GM23338 (cell line): Measurements from ENCODE around the gene CNTNAP2. TPM values are rescaled to one million over a fixed set of nuclear protein-coding genes. Genes with fewer than 3 reads are reported as not detected.

Experiments
- ATAC-seq: fragments of 200-7000 bp; cut with Tn5 transposase; 3 replicates; pipeline ENCODE4 v1.9.1; 2020
- DNase-seq: peaks from one replicate; pipeline ENCODE4 v3.0.0-alpha.2; 2015; ENCODE audit warnings: low spot score
- H2AFZ ChIP-seq: fragments of 200-600 bp; sonication (generic); 2 replicates; pipeline ENCODE4 v1.8.0; 2016; ENCODE audit warnings: antibody characterized with exemption, mild to moderate bottlenecking, moderate library complexity
- H3F3A ChIP-seq: fragments of 200-600 bp; sonication (generic); replicated peaks from 2 replicates; pipeline ENCODE4 v1.8.0; 2017; ENCODE audit warnings: antibody characterized with exemption, mixed run types, low read depth
- H3K27ac ChIP-seq: fragments of 200-600 bp; sonication (generic); 2 replicates; pipeline ENCODE4 v1.6.1; 2016; ENCODE audit warnings: low read depth
- H3K27me3 ChIP-seq: fragments of 200-600 bp; sonication (generic); 2 replicates; pipeline ENCODE4 v1.8.0; 2016; ENCODE audit warnings: mild to moderate bottlenecking, mixed run types, moderate library complexity; ENCODE audit not compliant: insufficient read depth
- H3K36me3 ChIP-seq: fragments of 200-600 bp; sonication (generic); 2 replicates; pipeline ENCODE4 v1.8.0; 2016; ENCODE audit warnings: mild to moderate bottlenecking; ENCODE audit not compliant: insufficient read depth
- H3K4me1 ChIP-seq: fragments of 200-600 bp; sonication (generic); 2 replicates; pipeline ENCODE4 v1.8.0; 2016; ENCODE audit warnings: mild to moderate bottlenecking, moderate library complexity; ENCODE audit not compliant: insufficient read depth
- H3K4me2 ChIP-seq: fragments of 200-600 bp; sonication (generic); 2 replicates; pipeline ENCODE4 v1.7.1; 2017; ENCODE audit warnings: mixed run types
- H3K4me3 ChIP-seq: fragments of 200-600 bp; sonication (generic); 2 replicates; pipeline ENCODE4 v1.6.1; 2016; ENCODE audit warnings: mixed run types
- H3K79me2 ChIP-seq: fragments of 200-600 bp; sonication (generic); replicated peaks from 2 replicates; pipeline ENCODE4 v1.8.0; 2017; ENCODE audit warnings: mild to moderate bottlenecking; ENCODE audit not compliant: insufficient read depth
- H3K9me2 ChIP-seq: fragments of 200-600 bp; sonication (generic); 2 replicates; pipeline ENCODE4 v1.8.0; 2017; ENCODE audit not compliant: insufficient read depth
- H4K20me1 ChIP-seq: fragments of 200-600 bp; sonication (generic); replicated peaks from 2 replicates; pipeline ENCODE4 v1.8.0; 2017; ENCODE audit warnings: mild to moderate bottlenecking; ENCODE audit not compliant: insufficient read depth
- H3K27ac Mint-ChIP-seq: 2 replicates; pipeline ENCODE4 v1.8.0; 2020; ENCODE audit warnings: inconsistent platforms, mild to moderate bottlenecking, moderate library complexity, mixed read lengths
- H3K27me3 Mint-ChIP-seq: 3 replicates; pipeline ENCODE4 v1.8.0; 2022; ENCODE audit warnings: low read depth, mild to moderate bottlenecking, moderate library complexity, mixed read lengths, inconsistent platforms; ENCODE audit not compliant: insufficient read depth, poor library complexity
- H3K36me3 Mint-ChIP-seq: 3 replicates; pipeline ENCODE4 v1.8.0; 2021; ENCODE audit warnings: low read depth, mild to moderate bottlenecking, inconsistent platforms, moderate library complexity, mixed read lengths
- H3K4me1 Mint-ChIP-seq: 3 replicates; pipeline ENCODE4 v1.8.0; 2020; ENCODE audit warnings: mild to moderate bottlenecking, inconsistent platforms, mixed read lengths
- H3K4me3 Mint-ChIP-seq: 3 replicates; pipeline ENCODE4 v1.8.0; 2021; ENCODE audit warnings: moderate library complexity, mild to moderate bottlenecking, inconsistent platforms, mixed read lengths
- H3K9me3 Mint-ChIP-seq: 3 replicates; pipeline ENCODE4 v1.8.0; 2020; ENCODE audit warnings: moderate library complexity, mild to moderate bottlenecking, inconsistent platforms, mixed read lengths
- CREB1 ChIP-seq: fragments of 250-450 bp; sonication (Bioruptor Pico); IDR thresholded peaks from 2 replicates; pipeline ENCODE4 v1.5.0; 2020; ENCODE audit warnings: low read depth, mild to moderate bottlenecking, moderate library complexity
- EZH2 ChIP-seq: fragments of 200-600 bp; sonication (generic); IDR thresholded peaks from one replicate; pipeline ENCODE4 v1.8.0; 2017; ENCODE audit warnings: antibody characterized with exemption, mild to moderate bottlenecking, low read depth; ENCODE audit not compliant: unreplicated experiment
- EZH2phosphoT487 ChIP-seq: fragments of 200-600 bp; sonication (generic); IDR thresholded peaks from one replicate; pipeline ENCODE4 v1.8.1; 2018; ENCODE audit warnings: antibody characterized with exemption; ENCODE audit not compliant: unreplicated experiment
- JUNB ChIP-seq: IDR thresholded peaks from one replicate; pipeline ENCODE4 v1.6.1; 2016; ENCODE audit warnings: antibody characterized with exemption; ENCODE audit not compliant: unreplicated experiment
- NANOG ChIP-seq: IDR thresholded peaks from 2 replicates; pipeline ENCODE4 v1.6.1; 2016; ENCODE audit warnings: antibody characterized with exemption, borderline replicate concordance
- POLR2AphosphoS5 ChIP-seq: IDR thresholded peaks from 2 replicates; pipeline ENCODE4 v1.6.1; 2016; ENCODE audit warnings: antibody characterized with exemption, low read depth
- STAT1 ChIP-seq: IDR thresholded peaks from one replicate; pipeline ENCODE4 v1.6.1; 2016; ENCODE audit warnings: antibody characterized with exemption; ENCODE audit not compliant: unreplicated experiment
- ZNF114 ChIP-seq: fragments of 250-450 bp; sonication (Bioruptor Pico); IDR thresholded peaks from 2 replicates; pipeline ENCODE4 v1.5.0; 2020; ENCODE audit warnings: mild to moderate bottlenecking, moderate library complexity
- ZNF331 ChIP-seq: fragments of 250-450 bp; sonication (Bioruptor Pico); IDR thresholded peaks from 2 replicates; pipeline ENCODE4 v1.5.0; 2020; ENCODE audit warnings: low read depth, mild to moderate bottlenecking, moderate library complexity
- polyA plus RNA-seq: library from polyadenylated mRNA; unstranded; fragments of >200 nt; fragmentation: Nextera tagmentation; extraction: Ambion mirVana; gene quantifications from 2 replicates; pipeline ENCODE4 v1.2.1, GENCODE V29; 2016
- total RNA-seq: library from RNA; depleted of rRNA; stranded (reverse); fragments of >200 nt; shearing (Covaris generic); gene quantifications from 2 replicates; pipeline ENCODE4 v1.2.3, GENCODE V29; 2014
- TF ChIP-seq, protein P1 (sequence below): IDR thresholded peaks from 2 replicates; pipeline ENCODE4 v1.6.1; 2016; ENCODE audit warnings: antibody characterized with exemption
- TF ChIP-seq, protein P2 (sequence below): fragments of 250-450 bp; sonication (Bioruptor Pico); IDR thresholded peaks from 2 replicates; pipeline ENCODE4 v1.5.0; 2020; ENCODE audit warnings: mild to moderate bottlenecking, moderate library complexity
- TF ChIP-seq, protein P3 (sequence below), 2 experiments: fragments of 200-600 bp in 1 of 2; sonication (generic) in 1 of 2; conservative IDR thresholded peaks; 2 replicates each; pipeline versions ENCODE4 v1.5.1 to v1.6.1; 2016 to 2017; ENCODE audit warnings: antibody characterized with exemption in 2 of 2, low read depth in 2 of 2, mild to moderate bottlenecking in 2 of 2, moderate library complexity in 1 of 2
- TF ChIP-seq, protein P4 (sequence below): IDR thresholded peaks from one replicate; pipeline ENCODE4 v1.6.1; 2018; ENCODE audit warnings: antibody characterized with exemption; ENCODE audit not compliant: unreplicated experiment

Gene CNTNAP2
- total and polyA plus RNA-seq, 2 experiments from 2014 or later = 38.2 to 61.3 TPM

DNA sequence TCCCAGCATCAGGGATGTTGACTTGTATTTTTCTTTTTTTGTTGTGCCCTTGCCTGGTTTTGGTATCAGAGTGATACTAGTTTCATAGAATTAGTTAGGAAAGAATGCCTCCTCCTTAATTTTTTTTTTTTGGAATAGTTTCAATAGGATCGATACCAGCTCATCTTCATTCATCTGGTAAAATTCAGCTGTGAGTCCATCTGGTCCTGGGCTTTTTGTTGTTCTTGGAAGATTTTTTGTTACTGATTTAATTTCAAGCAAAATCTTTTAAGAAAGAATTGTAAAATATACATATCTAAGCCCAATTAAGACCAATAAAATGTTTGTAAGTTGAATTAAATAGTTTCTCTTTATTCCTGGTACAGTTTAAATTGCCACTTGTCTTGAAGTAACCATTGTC lies 1159.5 kb downstream of the CNTNAP2 start:
- Mint-ChIP-seq H3K27me3 (no peaks in the 10 kb centered on the region), H3K4me1 (peaks cover 4% of the 10 kb centered on the region; the same call in 1 of the 3 replicates), H3K36me3 (peaks cover 2% of the 10 kb centered on the region; the same call in 1 of the 3 replicates), H3K27ac (no peak overlapping the region), H3K4me3 (no peak overlapping the region), H3K9me3 (peaks cover 19% of the 10 kb centered on the region; the same call in 2 of the 3 replicates)
- Histone ChIP-seq H3K9me2 (no peaks in the 10 kb centered on the region), H4K20me1 (no peaks in the 10 kb centered on the region), H3K27ac (no peak overlapping the region), H3K4me3 (no peak overlapping the region), H3F3A (no peaks in the 10 kb centered on the region), H3K36me3 (0 out of 2 replicates have a peak, but pooled peaks cover 4% of the 10 kb centered on the region), H2AFZ (no peak overlapping the region), H3K27me3 (no peaks in the 10 kb centered on the region), H3K4me1 (no peaks in the 10 kb centered on the region), H3K79me2 (no peaks in the 10 kb centered on the region), H3K4me2 (no peak overlapping the region)
- TF ChIP-seq, protein P1, sequence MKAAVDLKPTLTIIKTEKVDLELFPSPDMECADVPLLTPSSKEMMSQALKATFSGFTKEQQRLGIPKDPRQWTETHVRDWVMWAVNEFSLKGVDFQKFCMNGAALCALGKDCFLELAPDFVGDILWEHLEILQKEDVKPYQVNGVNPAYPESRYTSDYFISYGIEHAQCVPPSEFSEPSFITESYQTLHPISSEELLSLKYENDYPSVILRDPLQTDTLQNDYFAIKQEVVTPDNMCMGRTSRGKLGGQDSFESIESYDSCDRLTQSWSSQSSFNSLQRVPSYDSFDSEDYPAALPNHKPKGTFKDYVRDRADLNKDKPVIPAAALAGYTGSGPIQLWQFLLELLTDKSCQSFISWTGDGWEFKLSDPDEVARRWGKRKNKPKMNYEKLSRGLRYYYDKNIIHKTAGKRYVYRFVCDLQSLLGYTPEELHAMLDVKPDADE = no peak
- no peak for TF ChIP-seq STAT1
- TF ChIP-seq EZH2phosphoT487 = no peak
- TF ChIP-seq, protein P2, sequence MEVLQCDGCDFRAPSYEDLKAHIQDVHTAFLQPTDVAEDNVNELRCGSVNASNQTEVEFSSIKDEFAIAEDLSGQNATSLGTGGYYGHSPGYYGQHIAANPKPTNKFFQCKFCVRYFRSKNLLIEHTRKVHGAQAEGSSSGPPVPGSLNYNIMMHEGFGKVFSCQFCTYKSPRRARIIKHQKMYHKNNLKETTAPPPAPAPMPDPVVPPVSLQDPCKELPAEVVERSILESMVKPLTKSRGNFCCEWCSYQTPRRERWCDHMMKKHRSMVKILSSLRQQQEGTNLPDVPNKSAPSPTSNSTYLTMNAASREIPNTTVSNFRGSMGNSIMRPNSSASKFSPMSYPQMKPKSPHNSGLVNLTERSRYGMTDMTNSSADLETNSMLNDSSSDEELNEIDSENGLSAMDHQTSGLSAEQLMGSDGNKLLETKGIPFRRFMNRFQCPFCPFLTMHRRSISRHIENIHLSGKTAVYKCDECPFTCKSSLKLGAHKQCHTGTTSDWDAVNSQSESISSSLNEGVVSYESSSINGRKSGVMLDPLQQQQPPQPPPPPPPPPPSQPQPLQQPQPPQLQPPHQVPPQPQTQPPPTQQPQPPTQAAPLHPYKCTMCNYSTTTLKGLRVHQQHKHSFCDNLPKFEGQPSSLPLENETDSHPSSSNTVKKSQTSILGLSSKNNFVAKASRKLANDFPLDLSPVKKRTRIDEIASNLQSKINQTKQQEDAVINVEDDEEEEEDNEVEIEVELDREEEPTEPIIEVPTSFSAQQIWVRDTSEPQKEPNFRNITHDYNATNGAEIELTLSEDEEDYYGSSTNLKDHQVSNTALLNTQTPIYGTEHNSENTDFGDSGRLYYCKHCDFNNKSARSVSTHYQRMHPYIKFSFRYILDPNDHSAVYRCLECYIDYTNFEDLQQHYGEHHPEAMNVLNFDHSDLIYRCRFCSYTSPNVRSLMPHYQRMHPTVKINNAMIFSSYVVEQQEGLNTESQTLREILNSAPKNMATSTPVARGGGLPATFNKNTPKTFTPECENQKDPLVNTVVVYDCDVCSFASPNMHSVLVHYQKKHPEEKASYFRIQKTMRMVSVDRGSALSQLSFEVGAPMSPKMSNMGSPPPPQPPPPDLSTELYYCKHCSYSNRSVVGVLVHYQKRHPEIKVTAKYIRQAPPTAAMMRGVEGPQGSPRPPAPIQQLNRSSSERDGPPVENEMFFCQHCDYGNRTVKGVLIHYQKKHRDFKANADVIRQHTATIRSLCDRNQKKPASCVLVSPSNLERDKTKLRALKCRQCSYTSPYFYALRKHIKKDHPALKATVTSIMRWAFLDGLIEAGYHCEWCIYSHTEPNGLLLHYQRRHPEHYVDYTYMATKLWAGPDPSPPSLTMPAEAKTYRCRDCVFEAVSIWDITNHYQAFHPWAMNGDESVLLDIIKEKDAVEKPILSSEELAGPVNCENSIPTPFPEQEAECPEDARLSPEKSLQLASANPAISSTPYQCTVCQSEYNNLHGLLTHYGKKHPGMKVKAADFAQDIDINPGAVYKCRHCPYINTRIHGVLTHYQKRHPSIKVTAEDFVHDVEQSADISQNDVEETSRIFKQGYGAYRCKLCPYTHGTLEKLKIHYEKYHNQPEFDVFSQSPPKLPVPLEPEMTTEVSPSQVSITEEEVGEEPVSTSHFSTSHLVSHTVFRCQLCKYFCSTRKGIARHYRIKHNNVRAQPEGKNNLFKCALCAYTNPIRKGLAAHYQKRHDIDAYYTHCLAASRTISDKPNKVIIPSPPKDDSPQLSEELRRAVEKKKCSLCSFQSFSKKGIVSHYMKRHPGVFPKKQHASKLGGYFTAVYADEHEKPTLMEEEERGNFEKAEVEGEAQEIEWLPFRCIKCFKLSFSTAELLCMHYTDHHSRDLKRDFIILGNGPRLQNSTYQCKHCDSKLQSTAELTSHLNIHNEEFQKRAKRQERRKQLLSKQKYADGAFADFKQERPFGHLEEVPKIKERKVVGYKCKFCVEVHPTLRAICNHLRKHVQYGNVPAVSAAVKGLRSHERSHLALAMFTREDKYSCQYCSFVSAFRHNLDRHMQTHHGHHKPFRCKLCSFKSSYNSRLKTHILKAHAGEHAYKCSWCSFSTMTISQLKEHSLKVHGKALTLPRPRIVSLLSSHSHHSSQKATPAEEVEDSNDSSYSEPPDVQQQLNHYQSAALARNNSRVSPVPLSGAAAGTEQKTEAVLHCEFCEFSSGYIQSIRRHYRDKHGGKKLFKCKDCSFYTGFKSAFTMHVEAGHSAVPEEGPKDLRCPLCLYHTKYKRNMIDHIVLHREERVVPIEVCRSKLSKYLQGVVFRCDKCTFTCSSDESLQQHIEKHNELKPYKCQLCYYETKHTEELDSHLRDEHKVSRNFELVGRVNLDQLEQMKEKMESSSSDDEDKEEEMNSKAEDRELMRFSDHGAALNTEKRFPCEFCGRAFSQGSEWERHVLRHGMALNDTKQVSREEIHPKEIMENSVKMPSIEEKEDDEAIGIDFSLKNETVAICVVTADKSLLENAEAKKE (CRISPR knock-in tag) = no peak
- TF ChIP-seq, protein P3, sequence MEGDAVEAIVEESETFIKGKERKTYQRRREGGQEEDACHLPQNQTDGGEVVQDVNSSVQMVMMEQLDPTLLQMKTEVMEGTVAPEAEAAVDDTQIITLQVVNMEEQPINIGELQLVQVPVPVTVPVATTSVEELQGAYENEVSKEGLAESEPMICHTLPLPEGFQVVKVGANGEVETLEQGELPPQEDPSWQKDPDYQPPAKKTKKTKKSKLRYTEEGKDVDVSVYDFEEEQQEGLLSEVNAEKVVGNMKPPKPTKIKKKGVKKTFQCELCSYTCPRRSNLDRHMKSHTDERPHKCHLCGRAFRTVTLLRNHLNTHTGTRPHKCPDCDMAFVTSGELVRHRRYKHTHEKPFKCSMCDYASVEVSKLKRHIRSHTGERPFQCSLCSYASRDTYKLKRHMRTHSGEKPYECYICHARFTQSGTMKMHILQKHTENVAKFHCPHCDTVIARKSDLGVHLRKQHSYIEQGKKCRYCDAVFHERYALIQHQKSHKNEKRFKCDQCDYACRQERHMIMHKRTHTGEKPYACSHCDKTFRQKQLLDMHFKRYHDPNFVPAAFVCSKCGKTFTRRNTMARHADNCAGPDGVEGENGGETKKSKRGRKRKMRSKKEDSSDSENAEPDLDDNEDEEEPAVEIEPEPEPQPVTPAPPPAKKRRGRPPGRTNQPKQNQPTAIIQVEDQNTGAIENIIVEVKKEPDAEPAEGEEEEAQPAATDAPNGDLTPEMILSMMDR (conservative IDR thresholded peaks at IDR 0.05; ENCODE audit: low read depth in 2 of 2) = no peak
- TF ChIP-seq, protein P4, sequence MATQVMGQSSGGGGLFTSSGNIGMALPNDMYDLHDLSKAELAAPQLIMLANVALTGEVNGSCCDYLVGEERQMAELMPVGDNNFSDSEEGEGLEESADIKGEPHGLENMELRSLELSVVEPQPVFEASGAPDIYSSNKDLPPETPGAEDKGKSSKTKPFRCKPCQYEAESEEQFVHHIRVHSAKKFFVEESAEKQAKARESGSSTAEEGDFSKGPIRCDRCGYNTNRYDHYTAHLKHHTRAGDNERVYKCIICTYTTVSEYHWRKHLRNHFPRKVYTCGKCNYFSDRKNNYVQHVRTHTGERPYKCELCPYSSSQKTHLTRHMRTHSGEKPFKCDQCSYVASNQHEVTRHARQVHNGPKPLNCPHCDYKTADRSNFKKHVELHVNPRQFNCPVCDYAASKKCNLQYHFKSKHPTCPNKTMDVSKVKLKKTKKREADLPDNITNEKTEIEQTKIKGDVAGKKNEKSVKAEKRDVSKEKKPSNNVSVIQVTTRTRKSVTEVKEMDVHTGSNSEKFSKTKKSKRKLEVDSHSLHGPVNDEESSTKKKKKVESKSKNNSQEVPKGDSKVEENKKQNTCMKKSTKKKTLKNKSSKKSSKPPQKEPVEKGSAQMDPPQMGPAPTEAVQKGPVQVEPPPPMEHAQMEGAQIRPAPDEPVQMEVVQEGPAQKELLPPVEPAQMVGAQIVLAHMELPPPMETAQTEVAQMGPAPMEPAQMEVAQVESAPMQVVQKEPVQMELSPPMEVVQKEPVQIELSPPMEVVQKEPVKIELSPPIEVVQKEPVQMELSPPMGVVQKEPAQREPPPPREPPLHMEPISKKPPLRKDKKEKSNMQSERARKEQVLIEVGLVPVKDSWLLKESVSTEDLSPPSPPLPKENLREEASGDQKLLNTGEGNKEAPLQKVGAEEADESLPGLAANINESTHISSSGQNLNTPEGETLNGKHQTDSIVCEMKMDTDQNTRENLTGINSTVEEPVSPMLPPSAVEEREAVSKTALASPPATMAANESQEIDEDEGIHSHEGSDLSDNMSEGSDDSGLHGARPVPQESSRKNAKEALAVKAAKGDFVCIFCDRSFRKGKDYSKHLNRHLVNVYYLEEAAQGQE = no peak
- TF ChIP-seq EZH2 = no peak
- no peak for TF ChIP-seq ZNF331
- no peak for TF ChIP-seq POLR2AphosphoS5
- TF ChIP-seq JUNB = no peak
- no peak for TF ChIP-seq NANOG
- no peak for TF ChIP-seq CREB1 (CRISPR knock-in tag)
- no peak for TF ChIP-seq ZNF114 (CRISPR knock-in tag)
- no peak for DNase-seq
- ATAC-seq = no peak
